Type B pancreatic cell (in vitro differentiated cells): ENCODE results near the gene ARMH1. TPM values are rescaled to one million over a fixed set of nuclear protein-coding genes. Genes with fewer than 3 reads are reported as not detected.
A peak's percentile ranks its signal among the peaks of the same experiment; 100 is the strongest.

Source experiments
- DNase-seq: peaks from one replicate; pipeline ENCODE4 v3.0.0; 2021; ENCODE audit warnings: mixed read lengths; ENCODE audit not compliant: unreplicated experiment; ENCODE audit errors: extremely low spot score
- H3K27ac Mint-ChIP-seq: 2 replicates; pipeline ENCODE4 v1.8.0; 2021; ENCODE audit warnings: mild to moderate bottlenecking, mixed read lengths
- H3K27me3 Mint-ChIP-seq: 2 replicates; pipeline ENCODE4 v1.8.0; 2021; ENCODE audit warnings: mixed read lengths
- H3K36me3 Mint-ChIP-seq: 2 replicates; pipeline ENCODE4 v1.8.0; 2021; ENCODE audit warnings: mixed read lengths
- H3K4me1 Mint-ChIP-seq: one replicate; pipeline ENCODE4 v1.8.0; 2021; ENCODE audit warnings: mixed read lengths; ENCODE audit not compliant: unreplicated experiment
- H3K4me3 Mint-ChIP-seq: 2 replicates; pipeline ENCODE4 v1.8.0; 2021; ENCODE audit warnings: mild to moderate bottlenecking, mixed read lengths
- H3K9me3 Mint-ChIP-seq: 2 replicates; pipeline ENCODE4 v1.8.0; 2021; ENCODE audit warnings: mixed read lengths
- CTCF ChIP-seq: fragments of 200-600 bp; sonication (generic); conservative IDR thresholded peaks from 2 replicates; pipeline ENCODE4 v1.5.0; 2021; ENCODE audit warnings: antibody characterized with exemption, mild to moderate bottlenecking
- long read RNA-seq: library from polyadenylated mRNA; unstranded; transcript quantifications from one replicate; pipeline ENCODE4 v2.0.0, GENCODE V29; 2020
- total RNA-seq: library from RNA; stranded (reverse); gene quantifications from 2 replicates; pipeline ENCODE4 v1.2.1, GENCODE V29; 2021; ENCODE audit warnings: low replicate concordance

Gene ARMH1
- total RNA-seq = 5.5 and 11.6 TPM in 2 replicates
- long read RNA-seq, partial matches to known transcripts = 0 of 1 reads
- long read RNA-seq, other reads (novel, unspliced or antisense) = 1 of 1 reads

GRCh38 chr1:44674113-44675000 lies at the start of gene ARMH1, which contains the start of gene TMEM53:
TSS of gene ARMH1 (plus strand) at chr1:44674714. CDS start at chr1:44689698, 14,984 bp downstream.
TSS of gene TMEM53 (minus strand) at chr1:44674481. CDS start at chr1:44674391, 90 bp downstream.
- peak within 1 kb of the TSS; percentile 92 for H3K4me3 Mint-ChIP-seq
- DNase-seq = peak; percentile 97
- no peak for TF ChIP-seq CTCF
- H3K27ac Mint-ChIP-seq = peak within 1 kb of the TSS; percentile 95
- no peaks in the 10 kb centered on the region for H3K27me3 Mint-ChIP-seq
- H3K36me3 Mint-ChIP-seq = no peaks in the 10 kb centered on the region
- H3K9me3 Mint-ChIP-seq = no peaks in the 10 kb centered on the region
- H3K4me1 Mint-ChIP-seq = peaks cover 35% of the 10 kb centered on the region

GRCh38 chr1:44625348-44625747 lies 49.2 kb upstream of the ARMH1 start:
- DNase-seq = no peak
- Mint-ChIP-seq H3K9me3 (no peaks in the 10 kb centered on the region), H3K27ac (no peak overlapping the region), H3K36me3 (no peaks in the 10 kb centered on the region), H3K27me3 (peaks cover 15% of the 10 kb centered on the region), H3K4me3 (no peak overlapping the region), H3K4me1 (peaks cover 22% of the 10 kb centered on the region)
- no peak for TF ChIP-seq CTCF

GRCh38 chr1:44628962-44629756 lies 45.4 kb upstream of the ARMH1 start:
- Mint-ChIP-seq H3K27ac (no peak overlapping the region), H3K36me3 (peaks cover 3% of the 10 kb centered on the region), H3K4me1 (peaks cover 25% of the 10 kb centered on the region), H3K4me3 (no peak overlapping the region), H3K9me3 (no peaks in the 10 kb centered on the region), H3K27me3 (peaks cover 3% of the 10 kb centered on the region)
- no peak for DNase-seq
- TF ChIP-seq CTCF = no peak

GRCh38 chr1:44630116-44630515 lies 44.4 kb upstream of the ARMH1 start:
- no peak for DNase-seq

GRCh38 chr1:44631333-44631646 lies 43.2 kb upstream of the ARMH1 start:
- no peak for TF ChIP-seq CTCF
- H3K4me1 Mint-ChIP-seq = peaks cover 23% of the 10 kb centered on the region
- H3K9me3 Mint-ChIP-seq = no peaks in the 10 kb centered on the region
- peak overlapping the region; percentile 94 for H3K27ac Mint-ChIP-seq
- peaks cover 12% of the 10 kb centered on the region for H3K36me3 Mint-ChIP-seq
- DNase-seq = no peak
- H3K27me3 Mint-ChIP-seq = no peaks in the 10 kb centered on the region
- peak overlapping the region; percentile 93 for H3K4me3 Mint-ChIP-seq

More at GRCh38 chr1:44630116-44630515, 44.4 kb upstream of the ARMH1 start:
- no peaks in the 10 kb centered on the region for H3K9me3 Mint-ChIP-seq
- peaks cover 7% of the 10 kb centered on the region for H3K36me3 Mint-ChIP-seq
- H3K4me1 Mint-ChIP-seq = peaks cover 25% of the 10 kb centered on the region
- no peak for TF ChIP-seq CTCF
- no peaks in the 10 kb centered on the region for H3K27me3 Mint-ChIP-seq
- H3K4me3 Mint-ChIP-seq = peak overlapping the region; percentile 93
- H3K27ac Mint-ChIP-seq = peak overlapping the region; percentile 94
